ENCODE data around the gene WFDC2.

WFDC2 gene

GRCh38 chr20:45484676-45485075 lies 15.1 kb downstream of the WFDC2 start:
- no peak for TF ChIP-seq CTCF (IDR thresholded peaks at IDR 0.05; ENCODE audit: extremely low read depth, missing control alignments)
- no peak for DNase-seq (ENCODE audit: low spot score)

- TF ChIP-seq CTCF (IDR thresholded peaks at IDR 0.05; ENCODE audit: extremely low read depth, missing control alignments), result no peak
- no peak for DNase-seq (ENCODE audit: low spot score)
Measured at GRCh38 chr20:45485388-45485787, 15.8 kb downstream of the WFDC2 start.

GRCh38 chr20:45487231-45487635 lies 17.7 kb downstream of the WFDC2 start:
- TF ChIP-seq CTCF (IDR thresholded peaks at IDR 0.05; ENCODE audit: extremely low read depth, missing control alignments), result no peak
- no peak for DNase-seq (ENCODE audit: low spot score)

GRCh38 chr20:45489083-45489531 lies 19.6 kb downstream of the WFDC2 start:
- TF ChIP-seq CTCF (IDR thresholded peaks at IDR 0.05; ENCODE audit: extremely low read depth, missing control alignments), result no peak

GRCh38 chr20:45495501-45495941 lies 26.0 kb downstream of the WFDC2 start:
- DNase-seq (ENCODE audit: low spot score), result no peak
- no peak for TF ChIP-seq CTCF (IDR thresholded peaks at IDR 0.05; ENCODE audit: extremely low read depth, missing control alignments)

More at GRCh38 chr20:45489083-45489531, 19.6 kb downstream of the WFDC2 start:
- no peak for DNase-seq (ENCODE audit: low spot score)

- no peak for TF ChIP-seq CTCF (IDR thresholded peaks at IDR 0.05; ENCODE audit: extremely low read depth, missing control alignments)
- no peak for DNase-seq (ENCODE audit: low spot score)
Measured at GRCh38 chr20:45496166-45496565, 26.6 kb downstream of the WFDC2 start.

- no peak for TF ChIP-seq CTCF (IDR thresholded peaks at IDR 0.05; ENCODE audit: extremely low read depth, missing control alignments)
- DNase-seq (ENCODE audit: low spot score), result no peak
Measured at GRCh38 chr20:45497971-45498494, 28.5 kb downstream of the WFDC2 start.

Measured in GM20000 (cell line).